Neuronal stem cell (in vitro differentiated cells): ENCODE results near the gene ZFP64.

Experiments used
- DNase-seq: peaks from one replicate; pipeline ENCODE4 v3.0.0-alpha.2; 2013; ENCODE audit warnings: low spot score
- H2AFZ ChIP-seq: one replicate; pipeline ENCODE4 v1.6.1; 2013; ENCODE audit warnings: mild to moderate bottlenecking, low read length, inconsistent platforms
- H2AK5ac ChIP-seq: 2 replicates; pipeline ENCODE4 v1.6.1; 2013; ENCODE audit warnings: low read depth, mild to moderate bottlenecking, inconsistent platforms, low read length, moderate library complexity, mixed read lengths
- H2BK120ac ChIP-seq: 2 replicates; pipeline ENCODE4 v1.6.1; 2013; ENCODE audit warnings: low read depth, mild to moderate bottlenecking, inconsistent platforms, low read length, moderate library complexity, mixed read lengths
- H2BK12ac ChIP-seq: one replicate; pipeline ENCODE4 v1.6.1; 2013; ENCODE audit warnings: low read length, inconsistent platforms
- H2BK15ac ChIP-seq: 2 replicates; pipeline ENCODE4 v1.6.1; 2013; ENCODE audit warnings: mild to moderate bottlenecking, low read length, inconsistent platforms, mixed read lengths
- H2BK5ac ChIP-seq: one replicate; pipeline ENCODE4 v1.6.1; 2013; ENCODE audit warnings: inconsistent platforms, mild to moderate bottlenecking, low read length, moderate library complexity
- H3K14ac ChIP-seq: one replicate; pipeline ENCODE4 v1.6.1; 2013; ENCODE audit warnings: low read length, inconsistent platforms
- H3K18ac ChIP-seq: 2 replicates; pipeline ENCODE4 v1.6.1; 2013; ENCODE audit warnings: low read length, inconsistent platforms
- H3K23ac ChIP-seq: 2 replicates; pipeline ENCODE4 v1.6.1; 2013; ENCODE audit warnings: low read depth, mild to moderate bottlenecking, mixed read lengths, low read length, inconsistent platforms; ENCODE audit not compliant: poor library complexity
- H3K27ac ChIP-seq: replicated peaks from 3 replicates; pipeline ENCODE4 v1.5.1; 2013; ENCODE audit warnings: low read length, inconsistent platforms
- H3K27me3 ChIP-seq, 3 experiments: 2 replicates each; pipeline ENCODE4 v1.6.1; 2013; ENCODE audit warnings: low read length in 3 of 3, mild to moderate bottlenecking in 2 of 3, inconsistent platforms in 1 of 3, low read depth in 1 of 3, mixed read lengths in 1 of 3, moderate library complexity in 1 of 3; ENCODE audit not compliant: control insufficient read depth in 3 of 3, insufficient read depth in 3 of 3
- H3K36me3 ChIP-seq, 2 donors: replicated peaks in 1 of 2; 2 replicates each; pipeline ENCODE4 v1.6.1; 2013; ENCODE audit warnings: low read length in 2 of 2; ENCODE audit not compliant: control insufficient read depth in 2 of 2, insufficient read depth in 2 of 2
- H3K4ac ChIP-seq: 2 replicates; pipeline ENCODE4 v1.6.1; 2013; ENCODE audit warnings: inconsistent platforms, mild to moderate bottlenecking, low read length, moderate library complexity
- H3K4me1 ChIP-seq, 2 donors: 1 replicate in 1 of 2; 2 replicates in 1 of 2; pipeline ENCODE4 v1.6.1; 2013; ENCODE audit warnings: low read length in 2 of 2, low read depth in 1 of 2; ENCODE audit not compliant: control insufficient read depth in 2 of 2, insufficient read depth in 1 of 2
- H3K4me2 ChIP-seq: one replicate; pipeline ENCODE4 v1.6.1; 2013; ENCODE audit warnings: mild to moderate bottlenecking, low read length, inconsistent platforms; ENCODE audit not compliant: insufficient read depth, poor library complexity, severe bottlenecking
- H3K4me3 ChIP-seq, 2 donors: 2 replicates each; pipeline ENCODE4 v1.5.1; 2013; ENCODE audit warnings: low read length in 2 of 2, mild to moderate bottlenecking in 2 of 2, inconsistent platforms in 1 of 2, moderate library complexity in 1 of 2
- H3K79me1 ChIP-seq: one replicate; pipeline ENCODE4 v1.6.1; 2013; ENCODE audit warnings: low read depth, mild to moderate bottlenecking, inconsistent platforms, low read length, moderate library complexity
- H3K9ac ChIP-seq: one replicate; pipeline ENCODE4 v1.6.1; 2013; ENCODE audit warnings: mild to moderate bottlenecking, low read depth, low read length, inconsistent platforms; ENCODE audit not compliant: poor library complexity
- H3K9me3 ChIP-seq, 2 donors: replicated peaks in 1 of 2; 2 replicates each; pipeline versions ENCODE3 to v1.6.1; 2013; ENCODE audit warnings: low read length in 2 of 2, mild to moderate bottlenecking in 2 of 2, inconsistent platforms in 1 of 2, low read depth in 1 of 2, mixed read lengths in 1 of 2, moderate library complexity in 1 of 2; ENCODE audit not compliant: control insufficient read depth in 2 of 2, insufficient read depth in 1 of 2
- H4K8ac ChIP-seq: one replicate; pipeline ENCODE4 v1.6.1; 2013; ENCODE audit warnings: low read depth, mild to moderate bottlenecking, inconsistent platforms, low read length, moderate library complexity
- H4K91ac ChIP-seq: one replicate; pipeline ENCODE4 v1.6.1; 2013; ENCODE audit warnings: low read length, low read depth, mild to moderate bottlenecking, inconsistent platforms; ENCODE audit not compliant: poor library complexity
- WGBS, 2 donors: extraction: QIAGEN DNeasy Blood & Tissue Kit; methylation state at CpG; one replicate each; pipeline ENCODE4 v1.1.7; 2013; ENCODE audit warnings: missing lambda C conversion rate in 2 of 2, mixed read lengths in 1 of 2; ENCODE audit not compliant: insufficient read length in 2 of 2, insufficient replicate concordance in 1 of 2; ENCODE audit errors: extremely low coverage in 2 of 2; 5-methylcytosine and 5-hydroxymethylcytosine counted together

The ZFP64 gene

GRCh38 chr20:52235129-52235528 lies 43.5 kb upstream of the ZFP64 start:
- no CpG with 5 or more reads among the region's 4 CpGs for WGBS, 2 donors

GRCh38 chr20:52234302-52235045 lies 42.9 kb upstream of the ZFP64 start:
- no peaks in the 10 kb centered on the region for H3K79me1 ChIP-seq
- H3K36me3 ChIP-seq = no peaks in the 10 kb centered on the region
- WGBS, 2 donors = no CpG with 5 or more reads among the region's 1 CpG
- no peak for DNase-seq
- no peak overlapping the region for H3K23ac ChIP-seq
- H2BK15ac ChIP-seq = no peak overlapping the region
- no peak overlapping the region for H3K14ac ChIP-seq
- no peak overlapping the region for H3K9ac ChIP-seq
- no peak overlapping the region for H2AFZ ChIP-seq
- no peak overlapping the region for H3K18ac ChIP-seq
- no peak overlapping the region for H3K27ac ChIP-seq
- H4K8ac ChIP-seq = no peak overlapping the region
- peaks cover 0 to 2% of the 10 kb centered on the region in 2 donors for H3K4me1 ChIP-seq
- peaks cover 0 to 9% (median 0%) of the 10 kb centered on the region in 3 experiments for H3K27me3 ChIP-seq
- H4K91ac ChIP-seq = no peak overlapping the region
- H3K9me3 ChIP-seq = no peaks in the 10 kb centered on the region
- H2BK120ac ChIP-seq = no peak overlapping the region
- H2BK5ac ChIP-seq = no peak overlapping the region
- H3K4ac ChIP-seq = no peak overlapping the region
- H3K4me2 ChIP-seq = no peak overlapping the region
- H2BK12ac ChIP-seq = no peak overlapping the region
- no peak overlapping the region for H3K4me3 ChIP-seq
- H2AK5ac ChIP-seq = no peak overlapping the region

More at GRCh38 chr20:52235129-52235528, 43.5 kb upstream of the ZFP64 start:
- Histone ChIP-seq H3K9me3 (no peaks in the 10 kb centered on the region), H4K91ac (no peak overlapping the region), H2BK15ac (no peak overlapping the region), H3K4ac (no peak overlapping the region), H2BK12ac (no peak overlapping the region), H3K9ac (no peak overlapping the region), H2AK5ac (no peak overlapping the region), H3K36me3 (no peaks in the 10 kb centered on the region), H3K27ac (no peak overlapping the region), H3K79me1 (no peaks in the 10 kb centered on the region), H2BK120ac (no peak overlapping the region), H3K4me2 (no peak overlapping the region), H3K27me3 (peaks cover 0 to 9% (median 0%) of the 10 kb centered on the region in 3 experiments), H4K8ac (no peak overlapping the region), H3K23ac (no peak overlapping the region), H3K4me1 (peaks cover 0 to 2% of the 10 kb centered on the region in 2 donors), H3K4me3 (no peak overlapping the region), H2BK5ac (no peak overlapping the region), H3K14ac (no peak overlapping the region), H3K18ac (no peak overlapping the region), H2AFZ (no peak overlapping the region)
- no peak for DNase-seq

GRCh38 chr20:52231230-52231746 lies 39.7 kb upstream of the ZFP64 start:
- H3K4me1 ChIP-seq = peaks cover 0 to 2% of the 10 kb centered on the region in 2 donors
- no peak overlapping the region for H4K8ac ChIP-seq
- no peak overlapping the region for H2AFZ ChIP-seq
- no peak overlapping the region for H2BK120ac ChIP-seq
- H3K4ac ChIP-seq = no peak overlapping the region
- H3K79me1 ChIP-seq = no peaks in the 10 kb centered on the region
- DNase-seq = no peak
- H3K36me3 ChIP-seq = no peaks in the 10 kb centered on the region
- no peak overlapping the region for H3K4me3 ChIP-seq
- H3K4me2 ChIP-seq = no peak overlapping the region
- H3K23ac ChIP-seq = no peak overlapping the region
- no peak overlapping the region for H2AK5ac ChIP-seq
- H2BK15ac ChIP-seq = no peak overlapping the region
- no peak overlapping the region for H4K91ac ChIP-seq
- H3K14ac ChIP-seq = no peak overlapping the region
- no peak overlapping the region for H3K9ac ChIP-seq
- H3K18ac ChIP-seq = no peak overlapping the region
- H3K27me3 ChIP-seq = peaks cover 0 to 9% (median 0%) of the 10 kb centered on the region in 3 experiments
- H3K9me3 ChIP-seq = no peaks in the 10 kb centered on the region
- no peak overlapping the region for H2BK12ac ChIP-seq
- H2BK5ac ChIP-seq = no peak overlapping the region
- no peak overlapping the region for H3K27ac ChIP-seq

- H3K9me3 ChIP-seq = no peaks in the 10 kb centered on the region
- H2AK5ac ChIP-seq = no peak overlapping the region
- DNase-seq = no peak
- H3K79me1 ChIP-seq = no peaks in the 10 kb centered on the region
- no peak overlapping the region for H3K27ac ChIP-seq
- no peak overlapping the region for H3K4me2 ChIP-seq
- no peaks in the 10 kb centered on the region for H3K36me3 ChIP-seq
- H3K14ac ChIP-seq = no peak overlapping the region
- H2BK5ac ChIP-seq = no peak overlapping the region
- H3K4me1 ChIP-seq = peaks cover 0 to 2% of the 10 kb centered on the region in 2 donors
- no peak overlapping the region for H3K9ac ChIP-seq
- no CpG with 5 or more reads among the region's 3 CpGs for WGBS, 2 donors
- H4K91ac ChIP-seq = no peak overlapping the region
- H3K27me3 ChIP-seq = peaks cover 0 to 9% (median 0%) of the 10 kb centered on the region in 3 experiments
- H2BK120ac ChIP-seq = no peak overlapping the region
- no peak overlapping the region for H3K23ac ChIP-seq
- H3K4ac ChIP-seq = no peak overlapping the region
- no peak overlapping the region for H2AFZ ChIP-seq
- H2BK15ac ChIP-seq = no peak overlapping the region
- no peak overlapping the region for H3K18ac ChIP-seq
- no peak overlapping the region for H3K4me3 ChIP-seq
- no peak overlapping the region for H4K8ac ChIP-seq
- H2BK12ac ChIP-seq = no peak overlapping the region
These were observed 38.8 kb upstream of the ZFP64 start for GRCh38 chr20:52230409-52230808.
